DMS 273 (cell line): ENCODE measurements around the gene C21orf58.
"Not testable (repeated sequence)": the region's sequence is repeated elsewhere in the genome, so short reads cannot be mapped to it uniquely, and the experiment has no call there.

Experiments
- DNase-seq: peaks from one replicate; lab custom pipeline; 2025; ENCODE audit not compliant: unreplicated experiment; lab: John Stamatoyannopoulos, UW

Gene C21orf58

DNA sequence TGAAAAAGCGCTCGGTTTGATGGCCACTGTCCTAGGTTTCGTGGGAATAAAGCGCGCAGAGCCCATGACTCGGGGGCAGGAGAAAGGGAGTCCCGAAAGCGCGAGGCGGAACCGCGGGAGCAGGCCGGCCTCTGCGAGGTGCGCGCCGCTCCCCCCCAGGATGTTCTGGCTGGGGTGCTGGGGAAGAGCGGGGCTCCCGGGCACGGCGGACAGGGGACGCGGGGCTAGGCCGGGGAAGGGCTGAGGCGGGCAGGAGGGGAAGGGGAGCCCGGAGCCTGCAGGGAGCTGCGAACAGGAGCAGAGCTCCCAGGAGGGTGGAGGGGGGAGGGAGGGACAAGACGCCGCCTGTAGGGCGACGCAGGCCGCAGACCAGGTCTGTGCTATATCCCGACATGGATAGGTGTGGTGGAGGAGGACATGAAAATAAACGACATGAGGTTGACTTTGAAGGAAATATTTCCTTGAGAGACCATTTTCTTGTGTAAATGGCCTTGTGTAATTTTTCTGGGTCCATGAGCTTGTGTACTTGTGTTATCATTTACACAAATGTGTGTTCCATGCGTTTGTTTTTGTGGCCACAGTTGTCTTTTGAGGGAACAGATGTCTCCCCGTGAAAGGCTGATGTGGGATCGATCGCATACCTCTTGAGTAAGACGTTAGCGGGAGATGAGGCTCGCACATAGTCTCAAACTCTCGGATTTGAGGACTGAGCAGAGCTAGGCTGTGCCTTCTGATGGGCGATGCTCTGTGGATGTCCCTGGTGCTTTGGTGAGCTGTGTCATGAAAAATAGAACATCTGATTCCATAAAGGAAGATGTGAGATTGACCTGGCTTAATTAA, 1.6 kb upstream of the C21orf58 start:
- DNase-seq = peak; percentile 75

- peak; percentile 92 for DNase-seq
These were observed 861 bp upstream of the C21orf58 start for GRCh38 chr21:46324390-46325072.

GRCh38 chr21:46323227-46323709, 402 bp downstream of the C21orf58 start:
- peak; percentile 65 for DNase-seq

GRCh38 chr21:46322351-46323226, 1.1 kb downstream of the C21orf58 start:
- peak; percentile 50 for DNase-seq

GRCh38 chr21:46320331-46320801, 3.3 kb downstream of the C21orf58 start:
- peak; percentile 43 for DNase-seq

DNA sequence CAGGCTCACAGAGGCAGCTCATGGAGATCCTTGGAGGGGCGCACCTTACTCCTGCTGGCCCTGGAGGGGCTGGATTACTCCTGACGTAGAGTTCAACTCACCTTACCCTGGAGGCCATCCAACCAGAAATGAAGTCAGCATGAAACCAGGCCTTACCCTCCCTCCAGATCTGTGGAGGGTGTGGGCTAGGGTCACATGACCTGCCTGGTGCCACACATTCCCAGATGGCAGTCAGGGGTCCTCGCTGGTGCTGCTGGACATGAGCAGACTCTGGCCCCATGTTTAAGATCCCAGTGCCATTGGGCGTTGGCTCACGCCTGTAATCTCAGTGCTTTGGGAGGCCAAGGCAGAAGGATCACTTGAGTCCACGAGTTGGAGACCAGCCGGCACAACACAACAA, 4.5 kb downstream of the C21orf58 start:
- no peak for DNase-seq

GRCh38 chr21:46318464-46318845, 5.2 kb downstream of the C21orf58 start:
- DNase-seq = no peak

GRCh38 chr21:46317710-46318463, 5.8 kb downstream of the C21orf58 start:
- DNase-seq = no peak

DNA sequence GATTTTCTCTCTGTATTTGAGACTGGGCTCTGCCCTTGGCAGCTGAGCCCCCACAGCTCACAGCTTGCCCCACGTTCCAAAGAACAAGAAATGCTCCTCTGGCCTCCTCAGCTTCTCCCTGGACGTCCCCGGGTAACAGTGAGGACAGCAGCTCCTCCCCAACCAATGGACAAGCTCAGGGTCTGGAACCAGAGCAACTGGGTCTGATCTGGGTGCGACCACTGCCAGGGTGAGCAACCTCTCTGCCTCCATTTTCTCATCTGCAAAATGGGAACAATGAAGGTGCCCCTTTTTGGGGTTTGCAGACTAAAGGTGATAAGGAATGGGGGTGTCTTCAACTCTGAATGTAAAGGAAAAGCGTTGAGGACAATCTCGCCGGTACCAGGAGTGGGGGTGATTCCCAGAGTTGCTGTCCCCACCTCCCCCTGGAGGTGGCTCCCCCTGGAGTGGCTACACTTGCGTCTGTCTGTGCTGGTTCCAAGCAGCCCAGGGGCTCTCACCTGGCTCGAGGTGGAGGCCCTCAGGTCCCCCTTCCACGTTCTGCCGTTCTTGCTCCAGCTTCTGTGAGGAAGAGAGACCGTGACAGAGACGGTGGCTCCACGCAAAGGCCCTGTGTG, 6.9 kb downstream of the C21orf58 start:
- DNase-seq = no peak

GRCh38 chr21:46314441-46315020, 9.1 kb downstream of the C21orf58 start:
- DNase-seq = no peak

DNA sequence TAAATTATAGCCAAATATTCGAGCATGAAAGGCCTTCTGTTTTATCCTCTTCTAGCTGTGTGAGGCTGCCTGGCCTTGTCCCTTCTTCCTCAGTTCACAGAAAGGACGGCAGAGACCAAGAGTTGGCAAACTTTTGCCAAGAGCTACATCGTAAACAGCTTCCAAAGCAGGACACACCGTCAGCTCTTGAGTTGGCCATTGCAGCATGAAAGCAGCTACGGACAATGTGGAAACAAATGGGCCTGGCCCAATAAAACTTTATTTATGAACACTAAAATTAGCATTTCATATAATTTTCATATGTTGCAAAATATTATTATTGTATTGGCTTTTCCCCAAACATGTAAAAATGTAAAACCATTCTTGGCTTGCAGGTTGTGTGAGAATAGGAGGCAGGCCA, 10.7 kb downstream of the C21orf58 start:
- no peak for DNase-seq

DNA sequence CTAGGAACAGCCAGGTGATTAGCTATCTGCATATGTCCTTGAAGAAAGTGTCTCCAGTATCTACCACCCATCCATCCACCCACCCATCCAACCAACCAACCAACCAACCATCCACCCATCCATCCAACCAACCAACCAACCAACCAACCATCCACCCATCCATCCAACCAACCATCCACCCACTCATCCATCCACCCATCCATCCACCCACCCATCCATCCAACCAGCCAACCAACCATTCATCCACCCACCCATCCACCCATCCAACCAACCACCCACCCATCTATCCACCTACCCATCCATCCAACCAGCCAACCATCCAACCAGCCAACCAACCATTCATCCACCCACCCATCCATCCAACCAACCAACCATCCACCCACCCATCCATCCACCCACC, 12.1 kb downstream of the C21orf58 start:
- no peak for DNase-seq

- not testable (repeated sequence) for DNase-seq
These were observed 13.4 kb downstream of the C21orf58 start for GRCh38 chr21:46310260-46310659.

GRCh38 chr21:46308431-46308830, 15.2 kb downstream of the C21orf58 start:
- DNase-seq = no peak

GRCh38 chr21:46307625-46308024, 16.0 kb downstream of the C21orf58 start:
- no peak for DNase-seq

DNA sequence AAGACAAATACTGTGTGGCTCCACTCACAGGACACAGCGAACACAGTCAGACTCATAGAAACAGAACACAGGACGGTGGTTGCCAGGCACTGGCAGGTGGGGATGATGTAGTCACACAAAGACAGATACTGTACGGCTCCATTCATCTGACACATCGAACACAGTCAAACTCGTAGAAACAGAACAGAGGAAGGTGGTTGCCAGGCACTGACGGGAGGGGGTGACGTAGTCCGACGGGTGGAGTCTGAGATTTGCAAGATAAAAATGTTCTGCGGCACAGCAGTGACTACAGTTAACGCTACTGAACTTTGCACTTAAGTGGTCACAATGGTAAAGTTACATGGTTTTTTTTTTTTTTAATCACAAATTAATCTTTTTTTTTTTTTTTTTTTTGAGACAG, 18.7 kb downstream of the C21orf58 start:
- DNase-seq = no peak

DNA sequence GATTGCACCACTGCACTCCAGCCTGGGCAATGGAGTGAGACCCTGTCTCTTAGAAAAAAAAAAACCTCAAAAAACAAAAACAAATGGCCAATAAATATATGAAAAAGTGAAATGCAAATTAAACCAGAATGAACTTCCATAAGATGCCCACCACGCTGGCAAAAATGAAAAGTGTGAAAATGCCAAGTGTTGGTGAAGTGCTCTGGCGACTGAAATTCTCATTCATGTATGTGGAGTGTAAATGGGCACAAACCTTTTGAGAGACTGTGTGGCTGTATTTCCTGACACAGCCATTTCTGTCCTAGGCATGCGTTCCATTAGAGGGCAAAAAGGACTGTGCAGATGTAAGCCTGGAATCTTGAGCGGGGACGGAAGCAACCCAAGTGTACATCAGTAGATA, 19.2 kb downstream of the C21orf58 start:
- DNase-seq = no peak

GRCh38 chr21:46301759-46302158, 21.9 kb downstream of the C21orf58 start:
- no peak for DNase-seq

DNA sequence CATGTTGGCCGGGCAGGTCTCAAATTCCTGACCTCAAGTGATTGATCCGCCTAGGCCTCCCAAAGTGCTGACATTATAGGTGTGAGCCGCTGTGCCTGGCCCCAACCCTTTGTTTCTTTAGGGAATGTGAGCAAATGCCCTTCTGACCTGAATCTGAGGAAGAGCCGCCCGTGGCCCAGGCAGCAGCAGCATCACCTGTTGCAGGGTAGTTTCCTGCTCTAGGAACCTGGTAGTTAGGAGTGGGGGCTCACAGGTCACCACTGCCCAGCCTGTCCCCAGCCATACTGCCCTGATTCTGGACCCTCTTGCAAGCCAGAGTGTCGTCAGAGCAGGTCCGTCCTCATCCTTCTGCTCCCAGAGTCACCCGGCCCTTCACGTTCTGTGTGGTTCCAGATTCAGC, 24.5 kb downstream of the C21orf58 start:
- DNase-seq = no peak
